Spleen (tissue), 7 donors: ENCODE results near the gene PACS1.

Experiments used
- POLR2A ChIP-seq, 3 donors: fragments of 450-650 bp; IDR thresholded peaks; one replicate each; pipeline ENCODE4 v1.5.1; 2017; ENCODE audit warnings: antibody characterized with exemption in 3 of 3, mild to moderate bottlenecking in 1 of 3
- POLR2AphosphoS5 ChIP-seq, 3 donors: sonication (generic); formaldehyde crosslinking; IDR thresholded peaks; one replicate each; pipeline ENCODE4 v1.5.1; 2017; ENCODE audit warnings: antibody characterized with exemption in 3 of 3
- TF ChIP-seq, protein P1 (sequence below), 11 experiments: fragments of 200-600 bp in 7 of 11; fragments of 450-650 bp in 4 of 11; sonication (generic) in 4 of 11; IDR thresholded peaks in 8 of 11; conservative IDR thresholded peaks in 3 of 11; 1 replicate in 7 of 11; 2 replicates in 4 of 11; pipeline versions ENCODE4 v1.4.0 to v1.8.0; 2016 to 2021; ENCODE audit warnings: antibody characterized with exemption in 11 of 11, inconsistent platforms in 4 of 11, mild to moderate bottlenecking in 1 of 11
- donor health status: DM: no; HTN: no; CAD: no; lungs with moderate emphysema.
- donor health status: DM: no; HTN: no; CAD: no.
- donor health status: DM: no; HTN: no; CAD: no.

DNA sequence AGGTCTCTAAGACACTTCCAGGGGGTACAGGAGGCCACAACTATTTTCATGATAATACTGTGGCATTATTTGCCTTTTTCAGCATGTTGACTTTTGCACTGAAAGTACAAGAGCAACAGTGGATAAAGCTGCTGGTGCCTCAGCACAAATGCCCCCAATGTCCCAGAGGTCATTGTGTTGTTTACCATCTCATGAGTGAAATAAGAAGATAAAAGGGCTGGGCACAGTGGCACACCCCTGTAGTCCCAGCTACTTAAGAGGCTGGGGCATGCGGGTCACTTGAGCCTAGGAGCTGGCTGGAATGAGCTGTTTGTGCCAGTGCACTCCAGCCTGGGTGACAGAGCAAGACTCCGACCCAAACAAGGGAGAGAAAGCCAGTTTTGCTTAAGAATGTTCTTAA is 125.8 kb downstream of the PACS1 start:
- TF ChIP-seq POLR2AphosphoS5 (IDR thresholded peaks at IDR 0.05) (no peak), POLR2A (IDR thresholded peaks at IDR 0.05) (no peak)
- TF ChIP-seq, protein P1, sequence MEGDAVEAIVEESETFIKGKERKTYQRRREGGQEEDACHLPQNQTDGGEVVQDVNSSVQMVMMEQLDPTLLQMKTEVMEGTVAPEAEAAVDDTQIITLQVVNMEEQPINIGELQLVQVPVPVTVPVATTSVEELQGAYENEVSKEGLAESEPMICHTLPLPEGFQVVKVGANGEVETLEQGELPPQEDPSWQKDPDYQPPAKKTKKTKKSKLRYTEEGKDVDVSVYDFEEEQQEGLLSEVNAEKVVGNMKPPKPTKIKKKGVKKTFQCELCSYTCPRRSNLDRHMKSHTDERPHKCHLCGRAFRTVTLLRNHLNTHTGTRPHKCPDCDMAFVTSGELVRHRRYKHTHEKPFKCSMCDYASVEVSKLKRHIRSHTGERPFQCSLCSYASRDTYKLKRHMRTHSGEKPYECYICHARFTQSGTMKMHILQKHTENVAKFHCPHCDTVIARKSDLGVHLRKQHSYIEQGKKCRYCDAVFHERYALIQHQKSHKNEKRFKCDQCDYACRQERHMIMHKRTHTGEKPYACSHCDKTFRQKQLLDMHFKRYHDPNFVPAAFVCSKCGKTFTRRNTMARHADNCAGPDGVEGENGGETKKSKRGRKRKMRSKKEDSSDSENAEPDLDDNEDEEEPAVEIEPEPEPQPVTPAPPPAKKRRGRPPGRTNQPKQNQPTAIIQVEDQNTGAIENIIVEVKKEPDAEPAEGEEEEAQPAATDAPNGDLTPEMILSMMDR (IDR thresholded peaks at IDR 0.05 in 8 of 11, conservative IDR thresholded peaks at IDR 0.05 in 3 of 11): no peak
